Lung microvascular endothelial cell (primary cell): Measurements from ENCODE around the gene MARCHF10. TPM values are rescaled to one million over a fixed set of nuclear protein-coding genes. Genes with fewer than 3 reads are reported as not detected.
"Not testable (repeated sequence)": the region's sequence is repeated elsewhere in the genome, so short reads cannot be mapped to it uniquely, and the experiment has no call there.

ENCODE experiments used
- DNase-seq, 2 donors: peaks; one replicate each; pipeline versions ENCODE4 v3.0.0 to v3.0.0-alpha.2; 2010; ENCODE audit warnings: low read depth in 2 of 2
- total RNA-seq: library from RNA; depleted of rRNA; stranded (reverse); fragments of >200 nt; gene quantifications from 2 replicates; pipeline ENCODE4 v1.2.1, GENCODE V29; 2014

Gene MARCHF10, protein sequence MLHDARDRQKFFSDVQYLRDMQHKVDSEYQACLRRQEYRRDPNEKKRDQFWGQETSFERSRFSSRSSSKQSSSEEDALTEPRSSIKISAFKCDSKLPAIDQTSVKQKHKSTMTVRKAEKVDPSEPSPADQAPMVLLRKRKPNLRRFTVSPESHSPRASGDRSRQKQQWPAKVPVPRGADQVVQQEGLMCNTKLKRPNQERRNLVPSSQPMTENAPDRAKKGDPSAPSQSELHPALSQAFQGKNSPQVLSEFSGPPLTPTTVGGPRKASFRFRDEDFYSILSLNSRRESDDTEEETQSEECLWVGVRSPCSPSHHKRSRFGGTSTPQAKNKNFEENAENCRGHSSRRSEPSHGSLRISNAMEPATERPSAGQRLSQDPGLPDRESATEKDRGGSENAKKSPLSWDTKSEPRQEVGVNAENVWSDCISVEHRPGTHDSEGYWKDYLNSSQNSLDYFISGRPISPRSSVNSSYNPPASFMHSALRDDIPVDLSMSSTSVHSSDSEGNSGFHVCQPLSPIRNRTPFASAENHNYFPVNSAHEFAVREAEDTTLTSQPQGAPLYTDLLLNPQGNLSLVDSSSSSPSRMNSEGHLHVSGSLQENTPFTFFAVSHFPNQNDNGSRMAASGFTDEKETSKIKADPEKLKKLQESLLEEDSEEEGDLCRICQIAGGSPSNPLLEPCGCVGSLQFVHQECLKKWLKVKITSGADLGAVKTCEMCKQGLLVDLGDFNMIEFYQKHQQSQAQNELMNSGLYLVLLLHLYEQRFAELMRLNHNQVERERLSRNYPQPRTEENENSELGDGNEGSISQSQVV
- total RNA-seq = under 0.01 TPM in 2 replicates

DNA sequence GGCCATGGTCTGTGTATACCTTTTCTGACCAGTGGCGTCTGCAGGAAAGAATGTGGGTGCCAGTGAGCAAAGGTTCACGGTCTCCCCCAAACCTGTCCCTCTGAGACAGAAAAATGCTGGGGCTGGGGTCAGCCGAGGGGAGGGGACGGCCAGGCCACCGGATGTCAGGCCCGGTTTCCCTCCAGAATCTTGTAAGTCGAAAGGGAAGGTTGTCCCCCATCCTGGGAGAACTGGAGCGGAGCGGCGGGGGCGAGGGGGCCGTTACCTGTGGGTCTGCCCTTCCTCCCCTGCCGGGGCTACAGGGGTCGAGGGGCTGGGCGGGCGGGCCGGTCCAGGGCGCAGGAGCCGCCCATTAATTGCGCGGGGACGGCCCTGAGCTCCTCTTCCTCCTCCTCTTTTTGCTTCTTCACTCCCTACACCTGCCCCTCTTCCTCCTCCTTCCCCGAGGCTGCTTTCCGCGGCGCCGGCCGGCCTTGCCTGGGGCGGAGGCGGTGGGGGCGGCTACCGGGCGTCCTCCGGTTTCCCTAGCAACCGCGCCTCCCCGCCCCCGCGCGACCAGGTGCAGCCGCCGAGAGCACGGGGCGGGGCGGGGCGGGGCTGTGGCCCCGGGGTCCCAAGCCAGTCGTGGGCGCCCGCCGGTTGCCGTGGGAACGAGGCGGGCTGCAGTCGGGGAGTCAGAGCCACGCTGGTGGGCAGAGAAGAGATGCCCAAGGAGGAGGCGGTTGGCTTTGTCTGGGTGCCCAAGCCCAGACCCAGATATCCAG is at the start of gene MARCHF10:
MARCHF10 (minus strand) TSS at position 503 of the 764 bp plus-strand sequence. CDS start 6,579 bp downstream, outside the sequence.
- no peak for DNase-seq

GRCh38 chr17:62857526-62857925 is 49.4 kb upstream of the MARCHF10 start:
- DNase-seq = no peak

DNA sequence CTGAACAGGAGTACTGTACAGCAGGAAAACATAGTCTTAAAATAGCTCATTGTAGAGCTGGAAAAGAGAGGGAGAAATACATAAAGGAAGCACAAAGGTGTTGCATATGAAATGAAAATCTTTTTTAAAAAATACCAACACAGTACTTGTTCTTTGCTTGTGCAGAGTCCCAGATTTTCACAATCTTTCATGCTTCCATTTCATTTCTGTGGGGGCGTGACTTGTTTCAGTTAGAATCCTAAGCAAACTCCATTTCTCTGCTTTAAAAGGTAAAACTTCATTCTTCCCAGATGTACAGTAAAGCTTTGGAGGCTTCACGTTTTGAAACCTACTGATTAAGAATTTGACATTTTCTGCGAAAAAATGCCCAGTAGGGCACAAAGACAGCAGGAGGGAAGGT is 48.5 kb upstream of the MARCHF10 start:
- DNase-seq = no peak

DNA sequence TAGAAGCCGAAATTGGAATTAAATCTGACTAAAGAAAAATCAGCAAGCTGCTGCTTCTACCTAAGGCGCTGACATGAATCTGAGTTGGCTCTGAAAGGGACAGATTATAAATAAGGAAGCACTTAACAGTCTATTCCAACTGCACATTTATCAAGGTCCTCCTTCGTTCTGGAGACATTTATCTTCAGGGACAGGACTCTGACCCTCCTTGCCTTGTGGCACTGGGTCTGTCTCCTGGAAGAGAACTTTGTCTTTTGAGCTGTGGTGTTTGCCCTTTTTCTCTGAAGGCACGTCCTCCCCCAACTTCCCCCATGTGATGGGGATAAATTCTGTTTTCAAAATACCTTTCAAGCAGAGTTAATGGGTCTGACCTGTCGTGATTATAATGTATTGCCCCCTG is 47.0 kb upstream of the MARCHF10 start:
- no peak for DNase-seq

DNA sequence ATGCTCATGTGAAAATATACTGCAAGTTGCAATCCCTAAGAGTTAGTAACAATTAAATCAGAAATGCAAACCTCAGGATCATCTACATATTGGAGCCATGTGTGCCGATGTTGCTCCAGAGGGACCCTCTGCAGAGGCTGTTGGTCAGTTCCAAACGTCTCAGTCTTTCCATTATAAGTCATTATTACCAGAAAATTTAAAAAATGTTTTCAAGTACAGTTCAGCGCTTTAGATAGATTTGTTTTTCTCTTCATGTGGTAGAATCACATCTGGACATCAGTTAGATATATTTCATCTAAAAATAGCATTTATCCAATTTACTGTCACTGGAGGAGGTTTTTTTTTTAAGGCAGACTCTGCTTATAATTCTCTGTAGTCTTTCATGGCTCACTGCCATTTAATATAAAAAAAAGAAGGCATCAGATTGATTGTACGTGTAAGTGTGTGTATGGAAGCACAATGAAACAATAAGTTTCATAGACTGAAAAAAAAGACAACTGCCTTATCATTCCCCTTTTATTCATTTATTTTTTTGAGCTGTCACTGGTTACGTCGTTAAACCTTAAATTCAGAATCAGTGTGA is 46.1 kb upstream of the MARCHF10 start:
- DNase-seq = no peak

- DNase-seq = no peak
These were observed 44.1 kb upstream of the MARCHF10 start for GRCh38 chr17:62852195-62852594.

DNA sequence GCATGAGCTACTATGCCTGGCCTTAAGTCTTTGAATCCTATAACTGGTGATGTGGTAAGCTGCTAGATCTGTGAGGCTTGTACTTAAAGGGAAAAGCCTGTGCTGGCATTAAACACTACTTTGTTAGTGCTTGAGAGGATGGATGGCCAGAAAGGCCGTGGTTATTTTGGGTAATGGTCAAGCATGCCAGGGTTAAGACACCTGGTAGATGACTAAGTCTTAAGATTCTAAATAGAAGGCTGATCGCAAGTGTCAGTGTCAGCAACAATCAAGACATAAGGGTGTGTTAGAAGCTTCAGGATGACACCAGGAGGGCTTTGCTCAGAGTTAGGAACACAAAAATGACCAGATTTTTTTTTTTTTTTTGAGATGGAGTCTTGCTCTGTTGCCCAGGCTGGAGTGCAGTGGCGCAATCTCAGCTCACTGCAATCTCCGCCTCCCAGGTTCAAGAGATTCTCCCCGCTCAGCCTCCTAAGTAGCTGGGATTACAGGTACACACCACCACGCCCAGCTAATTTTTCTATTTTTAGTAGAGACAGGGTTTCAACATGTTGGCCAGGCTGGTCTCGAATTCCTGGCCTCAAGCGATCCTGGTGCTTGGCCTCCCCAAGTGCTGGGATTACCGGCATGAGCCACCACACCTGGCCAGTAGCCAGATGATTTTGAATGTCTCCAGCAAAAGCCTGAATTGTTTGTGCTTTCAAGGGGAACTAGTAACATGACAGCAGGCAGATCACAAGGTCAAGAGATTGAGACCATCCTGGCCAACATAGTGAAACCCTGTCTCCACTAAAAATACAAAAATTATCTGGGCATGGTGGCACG is 41.7 kb upstream of the MARCHF10 start:
- not testable (repeated sequence) for DNase-seq

GRCh38 chr17:62848334-62848733 is 40.2 kb upstream of the MARCHF10 start:
- no peak for DNase-seq

- no peak for DNase-seq
These were observed 39.3 kb upstream of the MARCHF10 start for GRCh38 chr17:62847426-62847825.

GRCh38 chr17:62840871-62841270 is 32.8 kb upstream of the MARCHF10 start:
- DNase-seq = no peak

- not testable (repeated sequence) for DNase-seq
These were observed 25.7 kb upstream of the MARCHF10 start for GRCh38 chr17:62833816-62834215.

GRCh38 chr17:62832405-62832804 is 24.3 kb upstream of the MARCHF10 start:
- DNase-seq = no peak

DNA sequence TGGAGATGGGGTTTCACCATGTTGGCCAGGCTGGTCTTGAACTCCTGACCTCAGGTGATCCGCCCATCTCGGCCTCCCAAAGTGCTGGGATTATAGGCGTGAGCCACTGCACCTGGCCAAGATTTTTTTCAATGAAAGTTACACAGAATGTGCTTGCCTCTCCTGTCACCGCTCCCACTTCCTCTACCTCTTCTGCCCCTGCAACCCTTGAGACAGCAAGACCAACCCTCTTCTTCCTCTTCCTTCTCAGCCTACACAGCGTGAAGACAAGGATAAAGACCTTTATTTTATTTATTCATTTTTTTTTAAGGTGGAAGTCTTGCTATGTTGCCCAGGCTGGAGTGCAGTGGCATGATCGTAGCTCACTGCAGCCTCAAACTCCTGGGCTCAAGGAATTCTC is 23.0 kb upstream of the MARCHF10 start:
- DNase-seq = not testable (repeated sequence)

GRCh38 chr17:62827746-62828485 is 19.8 kb upstream of the MARCHF10 start:
- peak in 1 of 2 donors; percentile 45 for DNase-seq

- DNase-seq = no peak
These were observed 18.8 kb upstream of the MARCHF10 start for GRCh38 chr17:62826956-62827355.

DNA sequence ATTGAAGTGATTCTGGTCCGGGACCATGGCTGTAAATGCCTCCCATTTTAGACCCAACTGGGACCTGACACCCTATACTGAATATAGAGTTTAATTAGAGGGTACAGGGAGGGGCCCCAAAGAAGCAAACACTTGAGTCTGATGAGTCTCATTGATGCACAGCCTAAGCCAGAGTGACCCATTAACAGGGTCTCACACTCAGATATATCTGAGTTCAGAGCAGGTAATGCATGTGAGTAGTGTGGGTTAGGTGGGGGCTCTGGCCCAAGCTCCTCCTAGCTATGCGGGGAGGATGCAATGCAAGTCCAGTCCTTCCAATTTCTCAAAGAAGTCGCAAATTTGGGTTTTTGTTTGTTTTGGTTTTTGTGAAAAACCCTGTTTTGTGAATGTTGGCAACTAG is 17.1 kb upstream of the MARCHF10 start:
- DNase-seq = no peak

DNA sequence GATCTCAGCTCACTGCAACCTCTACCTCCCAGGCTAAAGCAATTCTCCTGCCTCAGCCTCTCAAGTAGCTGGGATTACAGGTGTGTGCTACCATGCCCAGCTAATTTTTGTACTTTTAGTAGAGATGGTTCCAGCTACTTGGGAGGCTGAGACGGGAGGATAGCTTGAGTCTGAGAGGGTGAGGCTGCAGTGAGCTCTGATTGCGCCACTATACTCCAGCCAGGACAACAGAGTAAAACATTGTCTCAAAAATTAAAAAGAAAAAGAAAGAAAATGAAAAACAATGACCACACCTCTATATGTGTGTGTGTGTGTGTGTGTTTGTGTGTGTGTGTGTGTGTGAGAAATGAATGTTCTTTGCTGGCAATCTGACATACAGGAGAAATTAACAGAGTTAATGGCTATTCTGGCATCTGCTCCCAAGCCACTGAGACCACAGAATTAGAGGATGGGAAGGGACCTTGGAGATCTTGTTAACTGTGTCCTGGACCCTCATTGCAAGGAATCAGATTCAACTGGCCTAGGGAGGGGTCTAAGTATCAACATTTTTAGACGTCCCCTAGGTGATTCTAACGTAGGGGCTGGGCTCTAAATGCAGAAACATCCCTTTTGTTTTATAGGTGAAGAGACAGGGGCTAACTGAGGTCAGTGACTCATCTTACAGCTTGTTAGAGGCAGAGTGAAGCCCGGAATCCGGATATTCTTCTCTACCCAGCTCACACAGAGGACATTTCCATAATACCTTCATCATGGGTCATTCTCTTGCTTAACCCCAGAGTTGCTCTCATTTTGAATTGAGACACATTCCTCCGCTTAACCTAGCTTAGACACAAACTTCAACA is 16.4 kb upstream of the MARCHF10 start:
- DNase-seq = peak; percentile 64 to 73

- DNase-seq = no peak
These were observed 15.2 kb upstream of the MARCHF10 start for GRCh38 chr17:62823111-62823893.
